Breast epithelium (tissue), 4 donors: Measurements from ENCODE around the gene CDO1. TPM values are rescaled to one million over a fixed set of nuclear protein-coding genes. Genes with fewer than 3 reads are reported as not detected.

Source experiments
- DNase-seq, 2 donors: peaks; one replicate each; pipeline ENCODE4 v3.0.0-alpha.2; 2019; ENCODE audit warnings: low spot score in 2 of 2
- H3K27ac ChIP-seq, 2 donors: fragments of 200-600 bp; sonication (generic) in 1 of 2; one replicate each; pipeline ENCODE4 v1.5.1; 2016 to 2019; ENCODE audit warnings: mild to moderate bottlenecking in 1 of 2
- H3K27me3 ChIP-seq, 2 donors: fragments of 200-600 bp; sonication (generic) in 1 of 2; one replicate each; pipeline versions ENCODE4 v1.5.1 to v1.6.0; 2017 to 2019; ENCODE audit warnings: control low read depth in 1 of 2, mild to moderate bottlenecking in 1 of 2
- H3K36me3 ChIP-seq: fragments of 200-600 bp; one replicate; pipeline ENCODE4 v1.5.1; 2019
- H3K4me1 ChIP-seq, 2 donors: fragments of 200-600 bp; sonication (generic); one replicate each; pipeline ENCODE4 v1.5.1; 2016 to 2019; ENCODE audit warnings: control low read depth in 1 of 2
- H3K4me3 ChIP-seq, 3 donors: fragments of 200-600 bp; sonication (generic); 1 replicate in 2 of 3; 2 replicates in 1 of 3; pipeline ENCODE4 v1.5.1; 2016 to 2019; ENCODE audit warnings: mild to moderate bottlenecking in 3 of 3, moderate library complexity in 2 of 3
- H3K9me3 ChIP-seq, 2 donors: fragments of 200-600 bp; sonication (generic) in 1 of 2; one replicate each; pipeline ENCODE4 v1.5.1; 2016 to 2019; ENCODE audit warnings: control low read depth in 1 of 2
- CTCF ChIP-seq, 3 donors: fragments of 450-650 bp; IDR thresholded peaks; one replicate each; pipeline ENCODE4 v1.5.1; 2016 to 2017; ENCODE audit warnings: antibody characterized with exemption in 3 of 3, mild to moderate bottlenecking in 3 of 3, moderate library complexity in 3 of 3
- POLR2A ChIP-seq: fragments of 450-650 bp; IDR thresholded peaks from one replicate; pipeline ENCODE4 v1.6.1; 2016; ENCODE audit warnings: antibody characterized with exemption, mild to moderate bottlenecking, moderate library complexity
- POLR2AphosphoS5 ChIP-seq, 3 donors: sonication (generic); formaldehyde crosslinking; IDR thresholded peaks; one replicate each; pipeline ENCODE4 v1.6.1; 2017; ENCODE audit warnings: antibody characterized with exemption in 3 of 3
- intact Hi-C: fragments of 100-400 bp; cut with DNase I; formaldehyde crosslinking; loops from one replicate; pipeline ENCODE4 v1.15.1; 2023; ENCODE audit warnings: low total_unique reads
- total RNA-seq, 3 donors: library from RNA; depleted of rRNA; stranded (reverse); fragments of >200 nt; gene quantifications; one replicate each; pipeline ENCODE4 v1.1.0, GENCODE V29; 2016

CDO1 gene
- total RNA-seq, 3 donors from 2014 or later = 47.7 to 342 (median 54.7) TPM

GRCh38 chr5:115857057-115857479, 40.6 kb upstream of the CDO1 start:
- TF ChIP-seq POLR2A (no peak), CTCF (IDR thresholded peaks at IDR 0.05) (no peak), POLR2AphosphoS5 (IDR thresholded peaks at IDR 0.05) (no peak)
- Histone ChIP-seq H3K27ac (no peak overlapping the region), H3K36me3 (no peaks in the 10 kb centered on the region), H3K9me3 (no peaks in the 10 kb centered on the region), H3K4me1 (peaks cover 0 to 4% of the 10 kb centered on the region in 2 donors), H3K27me3 (no peaks in the 10 kb centered on the region), H3K4me3 (no peak overlapping the region)
- no peak for DNase-seq
- intact Hi-C loops = no loop called here

- H3K36me3 ChIP-seq = no peaks in the 10 kb centered on the region
- no peaks in the 10 kb centered on the region for H3K27me3 ChIP-seq
- intact Hi-C loops = no loop called here
- H3K27ac ChIP-seq = no peak overlapping the region
- H3K9me3 ChIP-seq = no peaks in the 10 kb centered on the region
- no peak for DNase-seq
- H3K4me3 ChIP-seq = no peak overlapping the region
- TF ChIP-seq POLR2AphosphoS5 (IDR thresholded peaks at IDR 0.05) = no peak
- TF ChIP-seq POLR2A = no peak
- TF ChIP-seq CTCF (IDR thresholded peaks at IDR 0.05) = no peak
- H3K4me1 ChIP-seq = peaks cover 0 to 4% of the 10 kb centered on the region in 2 donors
Observed at GRCh38 chr5:115855959-115856358, 39.5 kb upstream of the CDO1 start.

GRCh38 chr5:115854139-115854538, 37.7 kb upstream of the CDO1 start:
- Histone ChIP-seq H3K9me3 (no peaks in the 10 kb centered on the region), H3K4me3 (no peak overlapping the region), H3K27ac (no peak overlapping the region), H3K36me3 (no peaks in the 10 kb centered on the region), H3K27me3 (no peaks in the 10 kb centered on the region), H3K4me1 (peaks cover 0 to 4% of the 10 kb centered on the region in 2 donors)
- intact Hi-C loops = no loop called here
- DNase-seq = no peak
- no peak for TF ChIP-seq POLR2A
- no peak for TF ChIP-seq POLR2AphosphoS5 (IDR thresholded peaks at IDR 0.05)
- TF ChIP-seq CTCF (IDR thresholded peaks at IDR 0.05) = no peak

GRCh38 chr5:115850744-115851416, 34.4 kb upstream of the CDO1 start:
- no peak for TF ChIP-seq POLR2A
- TF ChIP-seq POLR2AphosphoS5 (IDR thresholded peaks at IDR 0.05) = no peak
- TF ChIP-seq CTCF (IDR thresholded peaks at IDR 0.05) = no peak
- Histone ChIP-seq H3K4me3 (no peak overlapping the region), H3K4me1 (peaks cover 0 to 4% of the 10 kb centered on the region in 2 donors), H3K27me3 (no peaks in the 10 kb centered on the region), H3K36me3 (no peaks in the 10 kb centered on the region), H3K27ac (peak overlapping the region in 1 of 2 donors; percentile 7), H3K9me3 (no peaks in the 10 kb centered on the region)
- intact Hi-C loops = no loop called here
- DNase-seq = no peak

- intact Hi-C loops = loop anchor here (5.0 kb wide), 1 partner anchor 722 kb away; no protein-coding TSS in a partner anchor
- Histone ChIP-seq H3K4me3 (no peak overlapping the region), H3K27me3 (no peaks in the 10 kb centered on the region), H3K27ac (no peak overlapping the region), H3K36me3 (no peaks in the 10 kb centered on the region), H3K9me3 (no peaks in the 10 kb centered on the region), H3K4me1 (peaks cover 0 to 4% of the 10 kb centered on the region in 2 donors)
- no peak for DNase-seq
- TF ChIP-seq POLR2A = no peak
- no peak for TF ChIP-seq POLR2AphosphoS5 (IDR thresholded peaks at IDR 0.05)
- TF ChIP-seq CTCF (IDR thresholded peaks at IDR 0.05) = no peak
Observed at GRCh38 chr5:115849258-115849798, 32.9 kb upstream of the CDO1 start.
